GM10847 (cell line): ENCODE data around the gene ARHGEF28.

Source experiments
- POLR2A ChIP-seq: IDR thresholded peaks from 2 replicates; pipeline ENCODE4 v1.6.1; 2011; ENCODE audit not compliant: insufficient read length; ENCODE audit errors: extremely low read depth

The ARHGEF28 gene

GRCh38 chr5:73911761-73912393 lies 285.9 kb downstream of the ARHGEF28 start:
- no peak for TF ChIP-seq POLR2A

- no peak for TF ChIP-seq POLR2A
These were observed 286.9 kb downstream of the ARHGEF28 start for GRCh38 chr5:73912821-73913271.

GRCh38 chr5:73913971-73914370 lies 288.0 kb downstream of the ARHGEF28 start:
- TF ChIP-seq POLR2A: no peak

- TF ChIP-seq POLR2A: no peak
These were observed 289.3 kb downstream of the ARHGEF28 start for GRCh38 chr5:73915345-73915744.

GRCh38 chr5:73917433-73917832 lies 291.4 kb downstream of the ARHGEF28 start:
- TF ChIP-seq POLR2A: no peak

- TF ChIP-seq POLR2A: no peak
These were observed 291.9 kb downstream of the ARHGEF28 start for GRCh38 chr5:73917891-73918290.

- TF ChIP-seq POLR2A: no peak
These were observed 292.8 kb downstream of the ARHGEF28 start for GRCh38 chr5:73918791-73919221.

GRCh38 chr5:73921741-73922140 lies 295.7 kb downstream of the ARHGEF28 start:
- no peak for TF ChIP-seq POLR2A

GRCh38 chr5:73922224-73922623 lies 296.2 kb downstream of the ARHGEF28 start:
- TF ChIP-seq POLR2A: no peak

- TF ChIP-seq POLR2A: no peak
These were observed 297.0 kb downstream of the ARHGEF28 start for GRCh38 chr5:73922875-73923557.

GRCh38 chr5:73928476-73929070 lies 302.6 kb downstream of the ARHGEF28 start:
- TF ChIP-seq POLR2A: no peak

- no peak for TF ChIP-seq POLR2A
These were observed 309.7 kb downstream of the ARHGEF28 start for GRCh38 chr5:73935719-73936118.

- TF ChIP-seq POLR2A: no peak
These were observed 312.4 kb downstream of the ARHGEF28 start for GRCh38 chr5:73938280-73938937.

- TF ChIP-seq POLR2A: no peak
These were observed 312.9 kb downstream of the ARHGEF28 start for GRCh38 chr5:73938938-73939320.

- no peak for TF ChIP-seq POLR2A
These were observed 313.6 kb downstream of the ARHGEF28 start for GRCh38 chr5:73939557-73939956.

GRCh38 chr5:73940026-73940425 lies 314.0 kb downstream of the ARHGEF28 start:
- TF ChIP-seq POLR2A: no peak

GRCh38 chr5:73940801-73941200 lies 314.8 kb downstream of the ARHGEF28 start:
- TF ChIP-seq POLR2A: no peak

- no peak for TF ChIP-seq POLR2A
These were observed 316.8 kb downstream of the ARHGEF28 start for GRCh38 chr5:73942783-73943182.
